AG20443 (cell line): Measurements from ENCODE around the gene FBP1.
"Not testable (repeated sequence)": the region's sequence is repeated elsewhere in the genome, so short reads cannot be mapped to it uniquely, and the experiment has no call there.

Experiments
- DNase-seq: peaks from one replicate; pipeline ENCODE4 v3.0.0; 2012; ENCODE audit warnings: low spot score, mixed read lengths

The FBP1 gene

DNA sequence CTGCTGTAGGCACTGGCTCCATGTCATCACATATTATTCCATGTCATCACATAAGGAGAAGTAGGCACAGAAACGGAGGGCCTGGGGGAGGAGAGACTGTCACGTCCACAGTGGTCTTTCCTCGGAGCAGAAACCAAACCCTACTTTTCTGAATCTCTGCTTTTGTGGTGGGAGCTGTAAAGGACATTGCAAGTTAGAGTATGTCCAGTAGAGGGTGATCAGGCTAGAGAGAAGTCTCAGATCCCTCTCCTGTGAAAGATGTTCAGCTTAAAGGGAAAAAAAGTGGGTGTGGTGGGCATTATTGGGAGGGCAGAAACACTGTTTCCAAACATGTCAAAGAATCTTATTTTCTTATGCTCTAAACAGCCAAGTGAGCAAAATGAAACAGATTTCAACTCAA is 26.3 kb downstream of the FBP1 start:
- peak; percentile 35 for DNase-seq

DNA sequence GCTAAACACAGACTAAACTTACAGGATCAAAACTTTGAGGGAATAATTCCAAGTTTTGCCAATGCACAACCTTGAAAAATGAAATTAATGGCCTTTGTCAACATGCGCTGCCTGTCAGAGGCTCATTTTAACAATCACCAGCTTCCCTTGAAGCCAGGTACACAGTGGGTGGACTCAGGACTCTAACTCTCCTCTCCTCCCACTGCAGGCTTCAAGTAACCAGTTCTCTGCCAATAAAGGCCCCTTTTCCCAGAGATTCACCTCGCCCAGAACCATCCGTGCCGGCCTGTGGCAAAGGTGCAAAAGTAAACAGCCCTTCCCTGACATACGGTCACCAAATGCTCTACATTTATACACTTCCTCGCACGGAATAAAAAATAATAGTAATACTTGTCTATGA is 27.2 kb downstream of the FBP1 start:
- DNase-seq, result no peak

DNA sequence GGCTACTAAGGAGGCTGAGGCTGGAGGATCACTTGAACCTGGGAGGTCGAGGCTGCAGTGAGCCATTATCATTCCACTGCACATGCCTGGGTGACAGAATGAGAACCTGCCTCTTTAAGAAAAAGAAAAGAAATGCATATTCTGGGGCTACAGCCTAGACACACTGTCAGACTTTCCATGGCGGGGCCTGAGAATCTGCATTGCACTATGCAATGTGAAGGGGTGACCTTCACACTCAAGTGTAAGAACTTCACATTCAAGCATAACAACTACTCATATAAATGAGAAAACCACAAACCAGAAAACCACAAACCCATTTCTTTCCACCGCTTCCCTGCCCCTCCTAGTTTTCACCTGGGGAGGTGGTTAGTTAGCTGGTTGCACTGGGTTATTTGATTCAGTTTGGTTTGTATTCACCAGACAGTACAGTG is 27.7 kb downstream of the FBP1 start:
- no peak for DNase-seq

DNA sequence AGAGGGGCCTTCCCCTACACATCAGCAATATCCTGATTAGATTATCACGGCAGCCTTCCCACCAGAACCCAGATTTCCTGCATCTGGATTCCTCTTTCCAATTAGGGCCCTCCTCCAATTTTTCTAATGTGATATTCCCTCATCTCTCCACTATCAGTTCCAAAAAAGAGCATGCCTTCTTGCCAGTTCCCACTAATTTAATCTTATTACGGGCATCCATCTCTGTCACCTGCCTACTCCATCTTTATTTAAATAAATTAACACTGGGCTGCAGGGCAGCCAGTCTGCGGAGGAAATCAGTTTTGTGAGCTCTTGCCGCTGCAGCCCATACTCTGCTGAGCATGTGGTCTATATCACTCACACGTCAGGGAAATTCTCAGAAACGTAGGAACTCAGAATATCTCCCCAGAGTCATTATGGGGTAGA is 29.1 kb downstream of the FBP1 start:
- DNase-seq, result no peak

DNA sequence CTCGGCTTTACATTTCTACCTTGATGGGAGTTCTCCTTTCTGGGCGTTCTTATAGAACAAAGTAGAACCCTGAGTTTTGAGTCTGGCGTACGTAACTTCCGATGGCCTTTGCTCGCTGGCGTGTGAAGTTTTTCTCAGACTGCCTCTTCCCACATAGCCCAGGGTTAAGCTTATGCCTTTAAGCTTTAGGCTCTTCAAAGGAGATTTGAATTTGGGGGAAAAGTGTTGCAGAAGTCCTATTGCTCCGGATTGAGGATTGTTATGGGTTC is 32.0 kb downstream of the FBP1 start:
- no peak for DNase-seq

DNA sequence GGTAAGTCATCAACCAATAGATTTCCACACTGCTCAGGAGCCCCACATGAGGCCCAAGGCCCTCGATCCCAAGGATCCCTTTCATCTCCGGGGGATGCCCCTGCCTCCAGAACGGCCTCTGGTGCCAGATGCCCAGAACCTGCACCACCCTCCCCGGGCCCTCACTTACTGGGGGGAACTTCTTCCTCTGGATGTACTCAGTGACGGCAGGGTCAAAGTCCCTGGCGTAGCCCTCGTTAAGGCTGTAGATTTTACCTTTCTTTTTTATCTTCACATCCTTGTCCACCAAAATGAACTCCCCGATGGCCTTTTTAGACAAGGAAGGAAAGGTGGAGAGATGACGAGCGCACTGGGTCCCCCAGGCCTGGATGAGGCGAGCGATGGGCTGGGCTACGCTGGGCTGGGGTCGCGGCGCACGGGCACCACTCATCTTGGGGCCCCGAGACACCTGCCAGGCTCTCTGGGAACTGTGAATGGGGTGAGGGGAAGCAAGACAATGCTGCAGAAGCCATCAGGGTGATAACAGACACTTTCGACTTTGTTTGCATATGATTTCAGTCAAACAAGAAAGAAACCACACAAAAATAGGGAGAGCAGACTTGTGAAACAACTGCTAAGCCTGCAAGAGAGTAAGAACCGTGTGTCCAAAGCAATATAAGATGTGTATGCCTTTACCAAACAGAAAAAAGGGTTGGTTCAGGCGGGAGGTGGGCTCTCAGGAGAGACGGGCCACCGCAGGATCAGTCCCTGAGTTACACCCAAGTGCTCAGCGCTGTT is 32.5 kb downstream of the FBP1 start:
- DNase-seq, result no peak

DNA sequence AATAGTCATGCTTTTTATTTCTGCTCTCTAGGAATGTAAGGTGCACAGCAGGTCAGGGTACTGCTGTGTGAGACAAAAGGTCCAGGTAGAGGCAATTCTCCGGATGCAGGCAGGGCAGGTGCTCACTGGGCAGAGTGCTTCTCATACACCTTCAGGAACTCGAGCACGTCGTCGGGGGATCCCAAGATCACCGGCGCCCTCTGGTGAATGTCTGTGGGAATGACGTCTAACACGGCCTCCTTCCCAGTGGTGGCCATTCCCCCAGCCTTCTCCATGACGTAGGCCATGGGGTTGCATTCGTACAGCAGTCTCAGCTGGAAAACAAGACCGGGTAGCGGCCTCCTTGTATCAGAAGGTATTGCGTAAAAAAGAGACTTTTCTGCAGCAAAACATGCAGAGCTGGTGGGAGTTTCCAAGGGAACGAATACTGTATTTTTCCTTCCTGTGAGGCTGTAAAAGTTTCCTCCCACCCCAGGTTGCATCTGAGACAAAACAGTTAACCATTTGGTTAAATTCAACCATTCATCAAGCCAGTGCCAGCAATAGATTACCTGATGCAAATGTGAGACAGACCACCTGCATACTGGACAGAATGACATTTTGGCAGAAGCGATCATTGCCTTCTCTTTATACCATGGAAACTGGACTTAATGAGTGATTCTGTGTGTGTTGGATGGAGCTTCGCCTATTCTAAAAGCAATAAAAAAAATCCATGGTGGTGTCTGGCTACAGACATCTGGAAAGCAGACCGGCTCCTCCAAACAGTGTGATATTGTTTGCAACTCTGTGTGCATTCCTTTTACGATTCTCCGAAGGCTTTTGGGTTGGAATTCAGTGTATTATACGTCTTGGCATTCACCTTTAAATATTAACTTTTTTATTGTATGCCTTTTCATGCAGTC is 35.8 kb downstream of the FBP1 start:
- DNase-seq, result peak; percentile 93

DNA sequence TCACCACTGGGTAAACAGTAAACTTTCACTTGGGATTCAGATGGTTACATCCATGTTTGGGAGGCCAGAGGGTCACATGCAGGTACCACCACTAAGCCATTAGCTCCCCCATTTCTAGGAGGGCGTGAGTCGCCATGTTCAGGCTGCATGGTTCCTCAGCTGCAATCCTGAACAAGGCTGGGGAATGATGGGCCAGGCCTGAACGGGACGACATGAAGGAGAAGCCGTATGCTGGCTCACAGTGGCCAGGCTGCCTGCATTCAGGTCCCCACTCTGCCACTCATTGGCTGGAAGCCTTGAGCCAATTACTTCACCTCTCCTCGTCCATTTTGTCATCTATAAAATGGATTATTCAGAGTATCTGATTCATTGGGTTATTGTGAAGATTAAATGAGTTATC is 36.7 kb downstream of the FBP1 start:
- no peak for DNase-seq

DNA sequence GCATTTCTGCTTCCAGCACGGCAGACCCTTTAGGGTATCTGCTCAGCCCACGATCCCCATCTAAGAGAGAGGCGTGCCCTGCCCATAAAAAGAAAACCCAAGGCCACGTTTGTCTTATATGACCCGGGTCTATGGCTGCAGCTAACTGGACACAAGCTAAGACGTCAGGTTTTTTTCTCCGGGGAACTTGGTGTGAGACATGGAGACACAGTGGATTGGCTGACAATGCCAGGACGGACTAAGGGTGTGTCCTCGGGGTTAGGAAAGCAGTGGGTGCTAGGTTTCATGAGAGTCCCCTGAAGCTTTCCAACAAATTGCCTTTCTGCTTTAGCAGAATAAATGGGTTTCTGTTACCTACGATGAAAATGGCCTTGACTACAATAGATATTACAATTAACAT is 38.6 kb downstream of the FBP1 start:
- no peak for DNase-seq

DNA sequence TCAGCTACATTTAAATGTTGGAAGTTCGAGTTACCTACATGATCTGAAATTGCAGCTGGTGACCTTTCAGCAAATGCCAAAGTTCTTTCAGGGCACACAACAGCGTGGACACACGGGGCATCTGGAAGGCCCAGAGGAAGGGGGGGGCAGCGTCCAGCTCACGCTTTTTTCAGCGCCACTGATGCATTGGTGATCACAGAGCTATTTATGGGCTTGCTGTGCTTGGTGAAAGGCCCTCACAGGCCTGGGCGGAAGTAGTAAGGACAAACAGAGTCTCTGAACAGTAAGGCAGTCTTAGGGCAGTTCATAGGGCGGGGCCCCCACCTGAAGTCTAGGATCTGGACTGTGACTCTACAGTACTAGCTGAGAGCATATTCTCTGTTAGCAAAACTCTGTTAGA is 39.1 kb downstream of the FBP1 start:
- DNase-seq, result no peak

DNA sequence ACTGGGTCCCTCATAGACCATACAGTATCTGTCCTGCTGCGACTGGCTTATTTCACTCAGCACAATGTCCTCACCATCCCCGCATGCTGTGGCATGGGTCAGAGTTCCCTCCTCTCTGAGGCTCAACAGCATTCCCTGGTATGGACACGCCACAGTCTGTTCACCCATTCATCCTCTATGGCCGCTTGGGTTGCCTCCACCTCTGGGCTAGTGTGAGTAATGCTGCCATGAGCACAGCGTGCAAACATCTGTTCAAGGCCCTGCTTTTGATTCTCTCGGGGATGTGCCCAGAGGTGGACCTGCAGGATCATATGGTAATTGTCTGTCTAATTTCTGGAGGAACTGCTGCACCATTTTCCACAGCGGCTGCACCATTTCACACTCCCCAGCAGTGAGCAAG is 40.2 kb downstream of the FBP1 start:
- DNase-seq, result no peak

DNA sequence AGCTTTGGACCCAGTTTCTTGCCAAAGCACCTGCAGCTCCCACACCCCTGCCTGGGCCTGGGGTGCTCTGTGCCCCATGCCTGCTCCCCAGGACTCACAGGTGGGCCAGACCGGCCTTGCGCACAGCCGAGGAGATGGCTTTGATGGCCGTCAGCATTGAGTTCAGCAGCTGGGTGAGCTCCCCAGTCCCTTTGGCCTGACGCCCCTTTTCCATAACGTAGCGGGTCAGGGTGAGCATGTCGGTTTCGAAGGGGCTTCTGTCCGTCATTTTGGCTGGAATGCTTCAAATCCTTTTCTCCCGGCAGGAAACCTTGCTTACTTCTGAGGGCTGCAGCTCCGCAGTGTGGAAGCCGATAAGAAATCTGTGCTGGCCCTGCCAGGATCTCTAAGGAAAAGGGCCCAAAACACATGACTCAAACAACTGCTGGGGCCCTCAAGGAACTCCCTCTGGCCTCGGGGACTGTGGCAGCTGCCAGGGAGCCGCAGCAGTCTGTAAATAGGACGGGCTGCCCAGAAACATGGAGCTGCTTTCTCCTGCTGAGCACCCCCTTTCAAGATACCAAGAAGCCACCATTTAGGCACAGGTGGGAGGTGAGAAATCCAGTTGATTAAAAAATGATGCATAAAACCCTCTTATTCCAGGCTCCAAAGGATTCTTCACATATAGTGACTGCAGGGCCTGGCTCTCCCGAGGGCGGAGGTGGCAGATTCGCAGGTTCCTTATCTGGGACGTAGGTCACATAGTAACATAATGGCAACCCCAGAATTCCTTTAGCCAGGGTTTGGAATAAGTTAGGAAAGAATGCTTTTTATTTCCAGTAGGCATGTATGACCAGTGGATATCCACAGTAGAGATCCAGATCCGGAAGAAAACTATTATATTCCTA is 45.6 kb downstream of the FBP1 start, which contains the start of gene FBP2:
TSS of gene FBP2 (minus strand) at position 366 of the 887 bp plus-strand sequence. CDS start at position 268, 98 bp downstream.
- no peak for DNase-seq

DNA sequence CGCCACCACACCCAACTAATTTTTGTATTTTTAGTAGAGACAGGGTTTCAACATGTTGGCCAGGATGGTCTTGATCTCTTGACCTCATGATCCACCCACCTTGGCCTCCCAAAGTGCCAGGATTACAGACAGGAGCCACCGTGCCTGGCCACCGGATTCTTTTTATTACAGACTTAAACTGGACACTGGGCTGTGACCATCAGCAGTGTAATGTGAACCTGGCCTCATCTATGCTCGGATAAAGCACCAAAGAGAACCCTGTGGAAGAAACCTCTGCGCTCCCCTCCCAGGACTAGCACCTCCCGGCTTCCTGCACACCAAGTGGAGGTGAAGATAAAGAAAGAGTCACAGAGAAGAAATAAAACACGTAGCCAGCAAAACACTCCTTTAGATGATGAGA is 46.6 kb downstream of the FBP1 start:
- DNase-seq, result not testable (repeated sequence)

DNA sequence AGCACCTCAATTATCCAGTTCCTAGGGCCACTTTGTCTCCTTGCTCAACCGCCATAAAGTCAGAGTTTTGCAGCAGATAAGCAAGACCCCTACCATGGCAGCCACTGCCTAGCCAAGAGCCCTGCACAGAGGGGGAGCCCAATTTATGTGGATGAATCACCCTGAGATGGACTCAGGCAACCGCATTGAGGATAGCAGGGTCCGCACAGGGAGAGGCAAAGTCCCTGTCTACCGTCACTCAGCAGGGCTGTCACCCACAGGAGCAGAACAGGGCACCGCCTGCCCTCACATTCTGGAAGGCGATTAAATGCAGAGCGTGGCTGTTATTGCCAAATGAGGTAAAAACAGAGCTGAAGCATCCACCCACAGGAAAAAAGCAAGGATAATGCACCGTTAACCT is 47.4 kb downstream of the FBP1 start:
- DNase-seq, result no peak

DNA sequence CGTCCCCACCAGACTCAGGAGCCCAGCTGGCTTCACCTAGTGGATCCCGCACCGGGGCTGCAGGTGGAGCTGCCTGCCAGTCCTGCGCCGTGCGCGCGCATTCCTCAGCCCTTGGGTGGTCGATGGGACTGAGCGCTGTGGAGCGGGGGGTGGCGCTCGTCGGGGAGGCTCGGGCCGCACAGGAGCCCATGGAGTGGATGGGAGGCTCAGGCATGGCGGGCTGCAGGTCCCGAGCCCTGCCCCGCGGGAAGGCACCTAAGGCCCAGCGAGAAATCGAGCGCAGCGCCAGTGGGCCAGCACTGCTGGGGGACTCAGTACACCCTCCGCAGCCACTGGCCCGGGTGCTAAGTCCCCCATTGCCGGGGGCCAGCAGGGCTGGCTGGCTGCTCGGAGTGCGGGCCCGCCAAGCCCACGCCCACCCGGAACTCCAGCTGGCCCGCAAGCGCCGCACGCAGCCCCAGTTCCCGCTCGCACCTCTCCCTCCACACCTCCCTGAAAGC is 48.2 kb downstream of the FBP1 start:
- not testable (repeated sequence) for DNase-seq

DNA sequence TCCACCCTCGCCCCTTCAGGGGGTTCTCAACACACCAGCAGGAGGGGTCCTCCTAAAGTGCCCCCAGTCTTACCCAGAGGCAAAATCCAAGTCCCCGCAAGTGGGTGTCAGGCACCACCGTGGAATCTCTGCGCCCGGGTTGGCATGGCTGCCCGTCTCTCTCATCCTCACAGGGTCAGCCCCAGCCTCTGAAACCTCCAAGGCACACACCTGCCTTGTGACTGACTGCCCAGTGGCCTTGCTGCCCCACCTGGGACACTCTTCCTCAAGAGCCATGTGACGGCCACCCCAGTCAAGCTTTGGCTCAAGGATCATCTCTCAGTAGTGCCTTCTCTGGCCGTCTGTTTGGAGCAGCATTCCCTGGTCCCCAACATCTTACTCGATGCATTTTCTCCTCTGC is 50.6 kb downstream of the FBP1 start:
- DNase-seq, result no peak

DNA sequence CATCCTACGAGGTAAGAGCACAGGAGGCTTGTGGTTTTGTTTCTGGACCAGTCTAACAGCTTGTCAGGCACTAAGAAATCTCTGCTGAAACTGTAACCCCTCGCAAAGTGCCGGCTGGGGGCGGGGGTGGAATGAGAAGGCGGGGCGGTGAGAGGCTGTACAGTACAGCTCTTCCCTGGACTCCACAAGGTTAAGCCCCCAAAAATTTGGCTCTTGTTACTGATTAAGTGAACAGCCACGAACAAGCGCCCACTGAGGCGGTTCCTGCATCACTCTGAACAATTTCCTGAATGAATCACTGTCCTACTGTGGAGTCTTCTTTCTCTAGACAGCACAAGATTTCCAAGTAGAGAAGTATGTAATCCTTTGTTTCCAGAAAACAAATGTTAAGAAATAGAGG is 52.5 kb downstream of the FBP1 start:
- peak; percentile 65 for DNase-seq

DNA sequence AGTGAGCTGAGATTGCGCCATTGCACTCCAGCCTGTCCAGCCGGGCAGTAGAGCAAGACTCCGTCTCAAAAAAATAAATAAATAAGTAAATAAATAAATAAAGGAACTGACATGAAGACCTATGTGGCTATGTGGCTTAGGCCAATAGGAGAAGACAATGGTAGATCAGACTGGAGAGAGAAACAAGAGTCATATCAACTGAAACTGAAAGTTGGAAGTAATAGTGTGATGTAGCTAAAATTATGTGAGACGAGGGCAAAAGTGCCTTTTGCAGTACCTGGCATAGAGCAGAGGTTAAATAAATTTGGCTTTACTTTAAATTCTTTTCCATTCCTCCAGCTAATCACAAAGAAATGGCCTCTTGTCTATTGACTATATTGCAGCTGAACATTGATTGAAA is 53.0 kb downstream of the FBP1 start:
- DNase-seq, result no peak

DNA sequence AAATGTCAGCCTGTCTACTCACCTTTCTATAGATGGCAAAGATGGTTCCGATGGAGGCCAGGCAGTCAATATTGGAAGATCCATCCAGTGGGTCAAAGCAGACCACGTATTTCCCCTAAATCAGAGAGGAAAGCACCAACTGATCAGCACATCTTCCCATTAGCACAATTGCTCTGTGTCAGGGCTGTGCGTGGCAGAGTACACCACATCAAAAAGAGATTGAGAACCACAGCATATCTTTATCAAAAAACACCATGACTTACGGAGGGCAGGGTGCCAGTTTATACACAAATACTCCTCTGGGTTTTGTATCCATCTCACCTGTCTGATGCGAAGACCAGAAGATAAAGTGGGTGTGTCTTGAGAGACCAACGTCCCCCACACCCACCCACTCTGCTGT is 54.8 kb downstream of the FBP1 start:
- DNase-seq, result no peak

DNA sequence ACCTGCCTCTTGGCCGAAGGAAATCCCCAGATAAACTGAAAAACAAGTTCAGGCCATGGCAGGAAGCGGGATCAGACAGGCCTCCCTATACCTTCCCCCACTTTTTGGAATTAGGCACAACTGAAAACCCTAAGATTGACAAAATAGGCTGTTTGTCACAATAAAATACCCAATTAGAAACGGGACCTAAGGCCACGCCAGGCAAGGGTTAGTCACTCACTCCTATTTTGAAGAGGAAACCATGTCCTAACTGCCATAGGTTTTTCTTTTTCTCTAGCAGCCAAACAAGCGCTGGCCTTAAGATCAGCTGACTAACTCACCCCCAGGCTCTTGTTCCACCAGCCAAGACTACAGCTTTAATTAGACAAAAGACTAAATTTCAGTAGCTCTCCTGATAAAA is 57.6 kb downstream of the FBP1 start:
- no peak for DNase-seq

DNA sequence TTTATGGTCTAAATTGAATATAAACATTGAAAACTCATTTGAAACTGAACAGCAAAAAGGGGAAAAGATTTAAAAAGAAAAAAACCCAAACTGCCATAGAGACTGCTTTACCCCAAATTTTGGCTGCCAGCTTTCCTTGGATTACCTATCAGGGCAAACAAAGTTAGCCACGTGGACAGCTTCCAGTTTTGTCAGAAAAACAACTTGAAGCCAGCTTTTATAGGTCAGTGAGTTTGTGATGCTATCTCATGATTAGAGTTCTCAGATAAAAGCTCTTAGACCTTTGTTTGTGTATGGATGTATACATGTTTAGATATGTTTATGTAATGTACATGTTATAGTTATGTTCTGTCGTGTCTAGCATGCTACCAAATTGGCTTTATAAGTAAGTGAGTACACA is 61.7 kb downstream of the FBP1 start:
- DNase-seq, result no peak

DNA sequence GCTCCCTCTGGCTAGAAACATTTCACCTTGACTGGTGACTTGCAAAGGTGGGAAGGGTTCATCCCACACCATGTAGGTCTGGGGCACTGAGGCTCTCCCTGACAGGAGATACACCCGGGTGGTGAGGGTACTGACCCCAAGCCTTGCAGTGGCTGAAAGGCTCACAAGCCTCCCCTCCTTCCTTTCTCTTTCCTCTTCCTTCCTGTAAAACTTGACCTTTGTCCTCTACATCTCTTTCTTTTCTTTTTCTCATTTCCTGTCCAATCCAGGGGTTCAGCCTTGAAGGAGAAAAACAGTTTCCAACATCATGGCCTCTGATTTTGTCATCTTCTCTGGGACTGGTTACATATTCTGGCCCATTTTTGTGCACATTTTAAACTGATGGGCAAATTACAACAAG is 62.3 kb downstream of the FBP1 start:
- no peak for DNase-seq
